Activated effector memory CD4-positive, alpha-beta T cell treated with Interleukin-2 at 50 U/mL for 16 hours (primary cell): ENCODE results near the gene CDK6.
"Not testable (repeated sequence)": the region's sequence is repeated elsewhere in the genome, so short reads cannot be mapped to it uniquely, and the experiment has no call there.

Experiments
- DNase-seq: peaks from one replicate; pipeline ENCODE4 v3.0.0-alpha.2; 2020

Gene CDK6

DNA sequence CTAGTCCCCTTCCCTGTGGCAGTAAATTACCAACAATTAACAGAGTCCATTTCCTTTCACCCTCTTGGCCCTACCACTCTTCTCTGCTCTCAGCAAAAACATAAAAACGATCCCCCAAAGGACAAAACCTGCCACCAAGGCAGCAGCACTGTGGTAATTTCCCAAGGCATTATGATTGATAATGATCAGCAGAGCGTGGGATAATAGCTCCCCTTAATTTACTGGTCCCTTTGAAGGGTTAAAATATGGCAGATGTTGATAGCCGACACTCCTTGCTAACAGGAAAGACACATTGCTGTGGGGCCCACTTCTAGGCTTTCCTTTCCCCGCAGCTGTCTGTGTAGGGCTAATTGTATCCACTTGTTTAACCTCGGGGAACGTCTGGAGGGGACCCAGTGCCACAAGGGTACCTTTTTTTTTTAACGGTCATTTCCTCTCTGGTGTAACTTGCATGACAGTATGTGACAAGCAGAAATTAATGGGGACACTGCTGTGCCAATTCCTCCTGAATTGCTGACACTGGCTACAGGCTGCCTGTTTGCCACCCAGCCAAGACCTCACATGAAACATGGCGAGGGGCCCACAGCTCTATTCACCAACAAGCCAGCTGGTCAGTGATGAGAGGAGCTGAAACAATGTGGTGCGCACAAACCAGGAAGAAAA, 81.3 kb downstream of the CDK6 start:
- DNase-seq = no peak

DNA sequence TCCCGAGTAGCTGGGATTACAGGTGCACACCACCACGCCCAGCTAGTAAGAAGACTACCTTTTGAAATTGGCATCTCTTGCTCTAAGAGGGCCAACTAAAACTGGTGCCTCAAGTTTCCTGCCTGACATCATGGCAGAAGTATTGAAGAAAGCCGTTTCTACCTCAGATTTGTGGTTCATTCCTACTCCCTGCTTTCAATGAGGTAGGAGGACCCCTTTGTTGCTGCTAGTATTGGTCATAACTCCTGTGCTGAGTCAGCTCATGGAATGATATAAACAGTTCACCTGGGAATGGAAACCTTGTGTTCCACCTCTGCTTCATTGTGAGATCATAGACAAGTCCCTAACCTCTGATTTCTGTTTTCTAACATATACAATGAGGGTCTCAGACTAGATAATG, 82.8 kb downstream of the CDK6 start:
- no peak for DNase-seq

- no peak for DNase-seq
Observed at GRCh38 chr7:92751902-92752901, 84.2 kb downstream of the CDK6 start.

DNA sequence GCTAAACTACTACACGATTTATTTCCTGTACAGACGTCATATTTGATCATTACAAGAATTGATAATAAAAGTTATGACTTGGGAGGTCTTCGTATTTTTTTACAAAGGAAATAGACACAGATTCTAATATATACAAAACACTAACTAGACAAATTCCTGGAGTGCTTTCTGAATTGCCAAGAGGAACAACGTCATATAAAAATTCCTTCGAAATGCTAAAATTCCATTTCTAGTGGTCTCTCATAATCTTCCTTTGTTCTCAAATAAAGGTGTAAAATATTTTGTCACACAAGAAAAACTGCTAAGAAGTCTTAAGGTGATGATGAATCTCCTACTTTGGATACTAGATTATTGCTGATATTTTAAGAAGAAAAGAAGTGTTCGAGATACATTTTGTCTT, 85.4 kb downstream of the CDK6 start:
- no peak for DNase-seq

- no peak for DNase-seq
Observed at GRCh38 chr7:92750447-92750839, 85.9 kb downstream of the CDK6 start.

DNA sequence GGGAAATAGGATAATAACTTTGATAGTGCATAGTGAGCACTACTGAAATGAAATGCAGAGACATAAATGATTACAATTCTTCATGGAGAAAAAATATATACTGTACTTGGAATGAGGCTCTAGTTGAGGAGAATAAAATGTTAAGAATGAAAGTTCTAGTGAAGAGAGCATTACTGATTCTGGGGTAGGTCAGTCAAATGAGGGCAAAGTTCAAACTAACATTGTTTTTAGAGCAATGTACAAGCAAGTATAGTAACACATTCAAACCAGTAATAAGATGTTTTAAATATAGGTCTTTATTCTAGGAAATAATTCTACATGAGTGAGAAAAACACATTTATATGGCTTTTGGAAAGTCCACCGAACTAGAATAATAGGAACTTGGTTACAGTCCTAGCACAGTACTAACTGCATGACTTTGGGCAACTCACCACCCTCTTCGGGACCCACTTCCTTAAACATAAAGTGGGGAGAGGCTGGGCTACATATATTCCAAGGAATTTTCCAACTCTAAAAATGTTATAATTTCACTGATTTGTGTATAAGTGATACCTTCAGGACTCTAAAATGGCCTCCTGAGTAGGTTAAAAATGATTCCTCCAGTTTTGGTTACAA, 86.4 kb downstream of the CDK6 start:
- no peak for DNase-seq

- DNase-seq = no peak
Observed at GRCh38 chr7:92749327-92749755, 87.0 kb downstream of the CDK6 start.

- DNase-seq = no peak
Observed at GRCh38 chr7:92748495-92748894, 87.9 kb downstream of the CDK6 start.

DNA sequence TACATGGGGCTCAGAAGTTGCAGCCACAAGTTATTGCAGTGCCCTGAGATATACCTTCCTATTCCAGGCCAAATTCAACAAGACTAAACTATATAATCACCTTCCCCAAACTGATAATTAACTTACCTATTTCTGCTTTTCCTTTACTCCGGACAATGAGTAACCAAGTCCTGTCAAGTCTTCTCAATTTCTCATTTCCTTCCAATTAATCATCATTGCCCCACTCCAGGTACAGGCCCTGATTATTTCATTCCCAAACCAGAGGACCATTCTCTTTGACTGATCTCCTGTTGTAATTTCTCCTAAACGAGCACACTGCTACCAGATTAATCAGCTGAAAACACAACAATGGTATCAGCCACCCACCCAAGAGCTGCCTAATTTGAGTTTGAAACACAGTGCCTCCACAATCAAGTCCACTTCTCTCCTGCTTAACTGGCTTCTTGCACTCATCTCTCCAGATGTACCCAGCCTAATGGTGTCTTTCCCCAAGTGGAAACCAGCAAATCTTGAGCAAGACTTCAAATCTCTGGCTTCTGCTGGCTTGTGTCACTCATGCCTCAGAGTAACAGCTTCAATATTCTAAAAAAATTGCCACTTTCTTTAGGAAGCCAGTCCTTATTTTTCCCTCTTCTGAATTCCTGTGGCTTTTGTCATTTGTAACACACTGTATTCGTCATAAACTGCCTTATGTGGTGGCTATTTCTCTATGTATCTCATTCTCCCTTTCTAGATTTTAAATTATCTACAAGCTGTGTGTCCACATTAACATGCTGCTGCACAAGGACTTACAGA, 89.1 kb downstream of the CDK6 start:
- DNase-seq = no peak

- DNase-seq = no peak
Observed at GRCh38 chr7:92745241-92745640, 91.1 kb downstream of the CDK6 start.

GRCh38 chr7:92744180-92744579, 92.2 kb downstream of the CDK6 start:
- DNase-seq = not testable (repeated sequence)

DNA sequence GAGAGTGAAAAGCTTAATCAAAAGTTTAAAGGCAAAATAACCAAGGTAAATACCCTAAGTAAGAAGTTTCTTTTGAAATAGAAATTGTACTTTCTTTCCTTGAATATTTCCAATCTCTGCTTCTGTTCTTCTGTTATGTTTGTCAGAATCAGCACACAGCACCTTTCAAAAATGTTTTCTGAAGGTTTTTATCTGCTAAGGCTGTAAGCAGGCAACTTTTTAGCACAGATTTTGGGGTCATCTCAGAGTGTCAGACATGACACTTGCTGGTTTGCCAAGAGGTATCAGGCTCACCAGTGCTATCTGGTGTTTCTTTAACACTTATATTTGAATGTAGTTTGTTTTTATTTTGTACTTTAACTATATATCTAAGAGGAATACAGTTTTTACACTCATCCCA, 94.2 kb downstream of the CDK6 start:
- DNase-seq = no peak

DNA sequence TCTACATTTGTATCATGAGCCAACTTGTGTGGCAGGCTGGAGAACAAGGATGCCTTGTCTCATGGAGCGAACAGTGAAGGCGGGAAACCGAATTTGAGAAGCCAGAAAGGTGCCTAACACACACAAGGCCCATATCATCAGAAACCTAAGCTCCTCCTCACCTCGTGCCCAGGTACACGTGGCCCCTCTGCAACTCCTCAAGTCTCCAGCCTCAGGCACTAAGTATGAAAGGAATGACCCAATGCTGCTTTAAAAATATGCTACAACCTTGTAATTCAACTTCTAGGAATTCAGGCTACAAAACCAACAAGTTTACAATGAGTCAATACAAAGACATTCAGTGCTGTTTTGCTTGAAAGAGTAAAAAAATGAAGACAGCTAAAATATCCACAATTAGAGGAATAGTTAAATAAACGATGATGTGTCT, 95.7 kb downstream of the CDK6 start:
- no peak for DNase-seq

- no peak for DNase-seq
Observed at GRCh38 chr7:92740134-92740533, 96.2 kb downstream of the CDK6 start.

- no peak for DNase-seq
Observed at GRCh38 chr7:92739091-92739490, 97.3 kb downstream of the CDK6 start.

GRCh38 chr7:92737706-92738105, 98.7 kb downstream of the CDK6 start:
- DNase-seq = no peak

DNA sequence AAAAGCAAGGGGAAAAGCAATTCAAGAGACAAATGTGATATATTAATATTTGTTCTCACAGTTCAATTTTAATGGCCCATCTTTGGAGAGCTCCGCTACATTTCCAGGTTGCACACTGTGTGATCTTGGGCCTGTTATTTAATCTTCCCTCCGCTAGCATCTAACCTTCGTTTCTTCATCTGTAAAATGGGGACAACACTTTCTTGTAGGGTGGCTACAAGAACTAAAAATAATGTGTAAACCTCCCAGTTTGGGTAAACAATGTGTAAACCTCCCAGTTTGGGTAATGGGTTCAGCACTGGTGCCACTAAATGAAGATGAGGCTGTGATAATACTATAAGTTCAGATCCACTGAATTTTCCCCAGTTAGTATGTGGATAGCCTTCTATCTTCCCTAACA, 99.5 kb downstream of the CDK6 start:
- DNase-seq = no peak

DNA sequence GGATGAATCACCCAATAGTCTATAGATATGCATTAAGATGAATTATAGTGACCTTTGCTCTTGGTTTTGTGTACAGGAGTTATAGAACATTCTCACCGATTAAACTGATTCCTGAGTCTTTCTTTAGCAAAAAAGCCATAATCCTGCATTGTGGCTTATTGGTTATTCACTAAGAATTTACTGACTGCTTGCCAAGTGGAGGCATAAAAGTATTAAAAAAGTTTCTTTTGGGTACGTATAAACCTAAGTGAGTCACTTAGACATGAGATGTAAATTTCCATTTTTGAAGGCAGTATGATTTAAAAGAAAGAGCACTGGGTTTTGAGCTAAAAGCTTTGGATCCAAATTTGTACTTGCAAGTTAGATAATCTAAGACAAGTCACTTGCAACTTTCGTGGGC, 100.7 kb downstream of the CDK6 start:
- DNase-seq = no peak

DNA sequence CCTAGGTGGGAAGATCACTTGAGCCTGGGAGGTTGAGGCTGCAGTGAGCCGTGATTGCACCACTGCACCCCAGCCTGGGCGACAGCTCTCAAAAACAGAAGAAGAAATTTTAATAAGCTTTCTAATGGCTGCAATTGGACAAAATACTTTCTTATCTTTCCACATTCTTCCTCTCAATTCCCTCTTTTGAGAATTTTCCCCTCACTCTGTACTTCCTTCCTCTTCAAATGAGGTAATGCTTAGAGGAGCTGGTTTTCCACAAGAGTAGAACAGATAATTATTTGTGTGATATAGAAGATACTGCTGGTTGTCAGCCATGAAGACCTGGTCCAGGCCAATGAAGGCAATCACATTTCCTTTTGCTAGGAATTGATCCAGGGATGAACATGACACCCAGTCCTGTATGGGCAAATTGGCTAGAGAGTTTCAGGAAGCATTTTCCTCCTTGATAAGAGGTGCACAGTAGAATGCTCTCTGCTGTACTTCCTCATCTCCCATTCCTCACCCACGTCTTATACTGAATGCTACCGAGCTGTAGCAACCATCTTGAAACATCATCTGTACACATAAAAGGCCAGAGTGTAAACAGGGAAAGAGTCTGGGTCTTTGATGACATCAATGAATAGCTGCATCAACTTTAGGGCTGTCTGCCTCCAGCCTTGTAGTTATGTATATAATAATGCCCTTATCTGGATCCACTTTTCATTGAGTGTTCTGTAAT, 103.9 kb downstream of the CDK6 start:
- DNase-seq = no peak

- DNase-seq = no peak
Observed at GRCh38 chr7:92731335-92732063, 104.9 kb downstream of the CDK6 start.

DNA sequence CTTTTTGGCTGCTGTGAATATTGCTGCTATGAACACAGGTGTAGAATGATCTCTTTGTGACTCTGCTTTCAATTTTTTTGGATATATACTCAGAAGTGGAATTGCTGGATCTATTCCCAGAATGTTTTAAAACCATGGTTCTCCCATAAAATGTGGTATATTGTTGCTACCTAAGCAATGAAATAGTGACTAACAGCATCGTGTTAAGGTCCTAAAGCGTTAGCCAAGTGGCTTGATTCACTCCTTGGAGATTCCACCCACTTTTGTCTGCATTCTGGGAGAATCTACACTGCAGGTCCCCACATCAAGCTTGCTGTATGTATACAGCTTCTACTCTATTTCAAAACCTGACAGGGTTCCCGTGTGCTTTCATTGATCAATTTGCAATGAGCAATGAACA, 105.6 kb downstream of the CDK6 start:
- no peak for DNase-seq
